CD14-positive monocyte (primary cell): ENCODE measurements around the gene C10orf95. TPM values are rescaled to one million over a fixed set of nuclear protein-coding genes. Genes with fewer than 3 reads are reported as not detected.

Source experiments
- DNase-seq, 3 donors: peaks; one replicate each; pipeline ENCODE4 v3.0.0-alpha.2; 2011 to 2022
- H2AFZ ChIP-seq: 2 replicates; pipeline ENCODE4 v1.6.0; 2012; ENCODE audit warnings: mild to moderate bottlenecking, low read depth, low read length, inconsistent platforms; ENCODE audit not compliant: insufficient read depth, poor library complexity, severe bottlenecking
- H3K27ac ChIP-seq, 2 donors: 1 replicate in 1 of 2; 2 replicates in 1 of 2; pipeline ENCODE4 v1.5.1; 2012 to 2013; ENCODE audit warnings: low read length in 2 of 2, control low read depth in 1 of 2, inconsistent platforms in 1 of 2, low read depth in 1 of 2, mild to moderate bottlenecking in 1 of 2
- H3K27me3 ChIP-seq, 2 donors: one replicate each; pipeline versions ENCODE4 v1.6.0 to v1.6.1; 2011 to 2013; ENCODE audit warnings: low read length in 2 of 2; ENCODE audit not compliant: control insufficient read depth in 2 of 2, insufficient read depth in 2 of 2
- H3K36me3 ChIP-seq, 2 donors: replicated peaks in 1 of 2; 1 replicate in 1 of 2; 2 replicates in 1 of 2; pipeline versions ENCODE4 v1.5.1 to v1.6.1; 2012 to 2013; ENCODE audit warnings: low read length in 2 of 2, control low read depth in 1 of 2, inconsistent platforms in 1 of 2, mild to moderate bottlenecking in 1 of 2; ENCODE audit not compliant: insufficient read depth in 2 of 2, control insufficient read depth in 1 of 2
- H3K4me1 ChIP-seq, 2 donors: 1 replicate in 1 of 2; 2 replicates in 1 of 2; pipeline versions ENCODE4 v1.5.1 to v1.6.1; 2012 to 2013; ENCODE audit warnings: low read length in 2 of 2, control low read depth in 1 of 2, inconsistent platforms in 1 of 2, mild to moderate bottlenecking in 1 of 2, moderate library complexity in 1 of 2; ENCODE audit not compliant: insufficient read depth in 2 of 2, control insufficient read depth in 1 of 2
- H3K4me2 ChIP-seq: replicated peaks from 2 replicates; pipeline ENCODE3; 2012; ENCODE audit warnings: low read length, moderate library complexity, mild to moderate bottlenecking; ENCODE audit not compliant: poor library complexity, severe bottlenecking; ENCODE audit errors: extremely low read depth
- H3K4me3 ChIP-seq, 3 experiments: fragments of 200-600 bp in 1 of 3; sonication (generic) in 1 of 3; replicated peaks in 1 of 3; 1 replicate in 2 of 3; 2 replicates in 1 of 3; pipeline ENCODE4 v1.5.1; 2011 to 2013; ENCODE audit warnings: low read length in 3 of 3, mild to moderate bottlenecking in 3 of 3, control low read depth in 2 of 3, low read depth in 2 of 3, inconsistent platforms in 1 of 3, moderate library complexity in 1 of 3
- H3K79me2 ChIP-seq: 2 replicates; pipeline ENCODE4 v1.6.0; 2012; ENCODE audit warnings: mild to moderate bottlenecking, control low read depth, inconsistent platforms, low read length, moderate library complexity; ENCODE audit not compliant: insufficient read depth
- H3K9ac ChIP-seq: 2 replicates; pipeline ENCODE4 v1.6.0; 2017; ENCODE audit warnings: low read length, mild to moderate bottlenecking; ENCODE audit not compliant: insufficient read depth, poor library complexity, severe bottlenecking
- H3K9me3 ChIP-seq, 2 donors: replicated peaks in 1 of 2; 1 replicate in 1 of 2; 2 replicates in 1 of 2; pipeline versions ENCODE4 v1.5.1 to v1.6.1; 2012 to 2013; ENCODE audit warnings: low read length in 2 of 2, control low read depth in 1 of 2; ENCODE audit not compliant: control insufficient read depth in 1 of 2, insufficient read depth in 1 of 2
- H4K20me1 ChIP-seq: 2 replicates; pipeline ENCODE4 v1.6.0; 2012; ENCODE audit warnings: mild to moderate bottlenecking, low read length, control low read depth, moderate library complexity; ENCODE audit not compliant: insufficient read depth
- H3K27ac Mint-ChIP-seq, 7 donors: one replicate each; pipeline ENCODE4 v1.8.0; 2020; ENCODE audit warnings: mild to moderate bottlenecking in 7 of 7, mixed read lengths in 7 of 7, moderate library complexity in 6 of 7, inconsistent platforms in 2 of 7
- H3K27me3 Mint-ChIP-seq, 3 donors: one replicate each; pipeline ENCODE4 v1.8.0; 2021 to 2022; ENCODE audit warnings: low read depth in 3 of 3, mild to moderate bottlenecking in 3 of 3, mixed read lengths in 3 of 3, moderate library complexity in 3 of 3, inconsistent platforms in 1 of 3
- H3K36me3 Mint-ChIP-seq, 2 donors: one replicate each; pipeline ENCODE4 v1.8.0; 2020; ENCODE audit warnings: mixed read lengths in 2 of 2, inconsistent platforms in 1 of 2, mild to moderate bottlenecking in 1 of 2
- H3K4me1 Mint-ChIP-seq: one replicate; pipeline ENCODE4 v1.8.0; 2020; ENCODE audit warnings: mild to moderate bottlenecking, mixed read lengths
- H3K4me3 Mint-ChIP-seq, 2 donors: one replicate each; pipeline ENCODE4 v1.8.0; 2020; ENCODE audit warnings: mild to moderate bottlenecking in 2 of 2, mixed read lengths in 2 of 2, moderate library complexity in 1 of 2
- H3K9me3 Mint-ChIP-seq, 7 donors: one replicate each; pipeline ENCODE4 v1.8.0; 2020 to 2022; ENCODE audit warnings: mixed read lengths in 7 of 7, mild to moderate bottlenecking in 6 of 7, moderate library complexity in 6 of 7, inconsistent platforms in 2 of 7
- WGBS: methylation state at CpG from one replicate; pipeline ENCODE4 v1.1.5; 2013; ENCODE audit warnings: missing lambda C conversion rate; ENCODE audit not compliant: insufficient coverage; 5-methylcytosine and 5-hydroxymethylcytosine counted together
- intact Hi-C, 2 donors: fragments of 100-400 bp; cut with micrococcal nuclease; formaldehyde crosslinking; loops; one replicate each; pipeline versions ENCODE4 v1.15.0 to v1.15.1; 2023
- polyA plus RNA-seq, 3 donors: library from polyadenylated mRNA; depleted of rRNA in 1 of 3; unstranded in 2 of 3; stranded (reverse) in 1 of 3; fragments of 300-500 nt in 2 of 3; fragments of >200 nt in 1 of 3; fragmentation: Illumina TruSeq in 2 of 3; gene quantifications; 1 replicate in 2 of 3; 2 replicates in 1 of 3; pipeline ENCODE4 v1.2.3, GENCODE V29; 2012 to 2021
- TF ChIP-seq, protein P1 (sequence below): fragments of 200-600 bp; IDR thresholded peaks from one replicate; pipeline ENCODE4 v1.8.0; 2022; ENCODE audit warnings: antibody characterized with exemption, mild to moderate bottlenecking

The C10orf95 gene
- polyA plus RNA-seq, 3 donors, result 0.27 TPM; not detected in 2

DNA sequence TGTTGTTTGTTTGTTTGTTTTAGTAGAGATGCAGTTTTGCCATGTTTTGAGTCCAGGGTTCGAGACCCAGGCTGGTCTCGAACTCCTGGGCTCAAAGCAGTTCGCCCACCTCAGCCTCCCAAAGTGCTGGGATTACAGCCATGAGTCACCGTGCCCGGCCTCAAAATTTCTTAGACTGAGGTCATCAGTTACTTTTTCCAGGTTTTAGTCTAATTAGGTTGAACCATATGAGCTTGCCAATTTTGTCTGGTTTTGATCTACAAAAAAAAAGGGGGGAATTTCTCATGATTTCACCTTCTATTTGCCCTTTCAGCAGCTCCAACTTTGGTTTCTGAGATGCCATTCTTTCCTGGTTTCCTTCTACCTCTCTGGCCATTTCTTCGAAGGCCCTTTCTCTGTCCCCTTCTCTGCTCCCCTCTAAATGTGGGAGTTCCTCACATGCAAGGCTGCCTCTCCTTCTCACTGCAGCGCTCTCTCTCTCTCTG lies 24.5 kb downstream of the C10orf95 start:
- H3K36me3 Mint-ChIP-seq, result peaks cover 33 to 38% of the 10 kb centered on the region in 2 donors

DNA sequence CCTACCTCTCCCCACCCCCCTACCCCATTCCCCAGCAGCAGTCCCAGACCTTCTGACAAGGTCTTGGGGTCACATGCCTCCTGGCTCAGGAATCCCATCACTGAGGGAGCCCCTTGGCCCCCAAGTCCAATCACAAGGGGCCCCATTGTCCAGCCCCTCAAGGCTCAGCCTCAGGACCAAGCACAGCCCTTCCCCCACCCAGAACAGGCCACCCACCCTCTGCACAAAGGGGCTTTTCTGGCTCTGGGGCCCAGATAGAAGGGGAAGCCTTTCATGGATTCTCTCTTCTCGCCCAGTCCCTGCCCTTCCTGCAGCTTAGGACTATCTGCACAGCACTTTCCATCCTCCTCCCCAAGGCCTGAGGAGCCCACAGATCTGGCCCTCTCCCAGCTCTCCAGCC lies 25.9 kb downstream of the C10orf95 start:
- Histone ChIP-seq H3K27me3 (no peaks in the 10 kb centered on the region), H2AFZ (no peak overlapping the region), H3K9me3 (no peaks in the 10 kb centered on the region), H3K4me1 (peaks cover 19 to 24% of the 10 kb centered on the region in 2 donors), H3K4me2 (no peak overlapping the region), H4K20me1 (peaks cover 31% of the 10 kb centered on the region), H3K27ac (no peak overlapping the region), H3K4me3 (no peak overlapping the region), H3K36me3 (peaks cover 21 to 22% of the 10 kb centered on the region in 2 donors), H3K79me2 (peaks cover 18% of the 10 kb centered on the region), H3K9ac (no peak overlapping the region)
- TF ChIP-seq, protein P1, sequence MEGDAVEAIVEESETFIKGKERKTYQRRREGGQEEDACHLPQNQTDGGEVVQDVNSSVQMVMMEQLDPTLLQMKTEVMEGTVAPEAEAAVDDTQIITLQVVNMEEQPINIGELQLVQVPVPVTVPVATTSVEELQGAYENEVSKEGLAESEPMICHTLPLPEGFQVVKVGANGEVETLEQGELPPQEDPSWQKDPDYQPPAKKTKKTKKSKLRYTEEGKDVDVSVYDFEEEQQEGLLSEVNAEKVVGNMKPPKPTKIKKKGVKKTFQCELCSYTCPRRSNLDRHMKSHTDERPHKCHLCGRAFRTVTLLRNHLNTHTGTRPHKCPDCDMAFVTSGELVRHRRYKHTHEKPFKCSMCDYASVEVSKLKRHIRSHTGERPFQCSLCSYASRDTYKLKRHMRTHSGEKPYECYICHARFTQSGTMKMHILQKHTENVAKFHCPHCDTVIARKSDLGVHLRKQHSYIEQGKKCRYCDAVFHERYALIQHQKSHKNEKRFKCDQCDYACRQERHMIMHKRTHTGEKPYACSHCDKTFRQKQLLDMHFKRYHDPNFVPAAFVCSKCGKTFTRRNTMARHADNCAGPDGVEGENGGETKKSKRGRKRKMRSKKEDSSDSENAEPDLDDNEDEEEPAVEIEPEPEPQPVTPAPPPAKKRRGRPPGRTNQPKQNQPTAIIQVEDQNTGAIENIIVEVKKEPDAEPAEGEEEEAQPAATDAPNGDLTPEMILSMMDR, result no peak
- Mint-ChIP-seq H3K27ac (no peak overlapping the region), H3K9me3 (no peaks in the 10 kb centered on the region), H3K27me3 (no peaks in the 10 kb centered on the region), H3K4me3 (no peak overlapping the region), H3K36me3 (peaks cover 30 to 38% of the 10 kb centered on the region in 2 donors), H3K4me1 (peaks cover 17% of the 10 kb centered on the region)
- WGBS, result 100% methylated on average over 1 of the region's 1 CpG
- intact Hi-C loops, result no loop called here
- DNase-seq, result no peak

More for the DNA sequence above, 24.5 kb downstream of the C10orf95 start:
- Histone ChIP-seq H3K4me1 (peaks cover 20 to 22% of the 10 kb centered on the region in 2 donors), H3K4me2 (no peak overlapping the region), H3K27me3 (no peaks in the 10 kb centered on the region), H3K79me2 (peaks cover 20% of the 10 kb centered on the region), H3K27ac (no peak overlapping the region), H2AFZ (no peak overlapping the region), H3K36me3 (peaks cover 21 to 22% of the 10 kb centered on the region in 2 donors), H3K9ac (no peak overlapping the region), H4K20me1 (peaks cover 29% of the 10 kb centered on the region), H3K9me3 (no peaks in the 10 kb centered on the region), H3K4me3 (no peak overlapping the region)
- 92% methylated on average over 7 of the region's 7 CpGs for WGBS
- TF ChIP-seq, protein P1, result no peak
- intact Hi-C loops, result no loop called here
- H3K4me1 Mint-ChIP-seq, result peaks cover 21% of the 10 kb centered on the region
- no peak overlapping the region for H3K4me3 Mint-ChIP-seq
- H3K27me3 Mint-ChIP-seq, result no peaks in the 10 kb centered on the region
- H3K27ac Mint-ChIP-seq, result no peak overlapping the region
- no peak for DNase-seq
- H3K9me3 Mint-ChIP-seq, result peaks cover 0 to 1% (median 0%) of the 10 kb centered on the region in 7 donors
